HG02885 (cell line): ENCODE measurements around the gene DSN1.

ENCODE experiments used
- ATAC-seq: cut with Tn5 transposase; IDR thresholded peaks from one replicate; pipeline ENCODE4 v1.9.1; 2021; ENCODE audit warnings: mild to moderate bottlenecking; ENCODE audit not compliant: unreplicated experiment, poor library complexity

DSN1 gene

GRCh38 chr20:36703530-36703929 lies 70.0 kb downstream of the DSN1 start:
- no peak for ATAC-seq
